Measurements from ENCODE around the gene PPIG.

DNA sequence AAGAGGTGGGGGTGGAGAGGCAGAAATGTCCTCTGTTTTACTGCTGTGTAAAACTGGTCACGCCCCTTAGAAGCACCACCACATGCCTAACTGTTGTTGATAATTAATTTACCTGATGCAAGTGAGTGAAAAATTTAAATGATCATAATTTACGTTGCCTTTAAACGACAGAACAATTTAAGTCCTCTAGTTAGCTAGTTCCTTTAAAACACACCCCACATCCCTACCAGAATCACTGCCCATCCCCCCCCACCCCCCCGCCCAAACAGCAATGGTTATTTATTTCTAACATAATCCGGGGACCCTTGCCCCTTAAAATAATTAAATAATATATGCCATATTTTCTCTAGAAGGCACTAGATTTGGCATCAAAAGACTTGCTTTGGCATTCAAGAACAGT lies 633 bp upstream of the PPIG start:
- no peak for TF ChIP-seq GATA2 (IDR thresholded peaks at IDR 0.05; ENCODE audit: low read depth, low read length)
- no peak for TF ChIP-seq GATA3 (IDR thresholded peaks at IDR 0.05; ENCODE audit: low read depth, low read length)

Measured in SH-SY5Y (cell line).